ENCODE results near the gene RNF167. TPM values are rescaled to one million over a fixed set of nuclear protein-coding genes. Genes with fewer than 3 reads are reported as not detected.

The RNF167 gene
- polyA plus RNA-seq, 1 donor (not counting 4 experiments of a cell fraction or from before 2014, with no cell fraction given): 101 TPM

DNA sequence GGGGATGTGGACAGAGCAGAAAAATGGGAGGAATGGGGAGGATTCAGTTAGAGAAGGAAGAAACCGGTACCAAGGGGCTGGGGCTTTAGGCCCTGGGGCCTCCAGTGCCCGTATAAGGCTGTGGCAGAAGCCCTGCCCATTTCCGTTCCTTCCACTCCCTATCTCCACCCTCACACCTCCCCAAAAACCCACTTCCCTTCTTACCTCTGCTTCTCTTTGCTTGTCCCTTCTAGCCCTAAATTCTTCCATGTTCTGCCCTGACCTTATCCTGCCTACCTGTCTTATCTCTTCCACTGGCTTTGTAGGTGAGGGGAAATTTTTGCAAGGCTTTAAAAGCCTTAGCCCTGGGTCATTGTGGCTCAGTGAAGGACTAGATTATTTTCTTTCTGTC is 4.1 kb downstream of the RNF167 start:
- dilution Hi-C loops (cut with MboI; ENCODE audit: extremely low pct_ligation_motif_present, low sequenced_read_pairs): loop anchor here (10.0 kb wide), 1 partner anchor 61 kb away; no protein-coding TSS in a partner anchor
- Histone ChIP-seq H3K4me1 (ENCODE audit: control insufficient read depth, extremely low read depth, insufficient read depth, low read length) (peaks cover 39% of the 10 kb centered on the region), H2AFZ (ENCODE audit: control insufficient read depth, low read length) (no peak overlapping the region), H3K9me1 (ENCODE audit: control insufficient read depth, extremely low read depth, insufficient read depth, low read length) (no peaks in the 10 kb centered on the region), H3K27ac (ENCODE audit: control insufficient read depth, insufficient read depth, low read length) (peak overlapping the region; percentile 91), H3K79me2 (ENCODE audit: control insufficient read depth, insufficient read depth, low read length) (peaks cover 65% of the 10 kb centered on the region), H3K4me3 (ENCODE audit: control insufficient read depth in 2 of 3, extremely low read depth in 1 of 3, insufficient read depth in 2 of 3, low read depth in 1 of 3, low read length in 3 of 3) (peak overlapping the region in 2 of 3 experiments; percentile 25 to 97), H3K9me3 (ENCODE audit: control insufficient read depth, low read depth, low read length) (no peaks in the 10 kb centered on the region), H4K20me1 (ENCODE audit: control insufficient read depth, extremely low read depth, insufficient read depth, low read length) (peaks cover 15% of the 10 kb centered on the region), H3K27me3 (ENCODE audit: control insufficient read depth, extremely low read depth, insufficient read depth, low read length) (no peaks in the 10 kb centered on the region), H3K9ac (ENCODE audit: control insufficient read depth, extremely low read depth, insufficient read depth, low read length) (peak overlapping the region; percentile 94), H3K36me3 (ENCODE audit: control insufficient read depth in 2 of 2, extremely low read depth in 1 of 2, insufficient read depth in 2 of 2, low read length in 2 of 2) (peaks cover 27 to 34% of the 10 kb centered on the region in 2 experiments), H3K4me2 (ENCODE audit: control insufficient read depth, extremely low read depth, insufficient read depth, low read depth, low read length) (peak overlapping the region; percentile 100)
- DNase-seq (ENCODE audit: low read depth, low spot score) (no peak), FAIRE-seq (peak; percentile 56)
- no peak for TF ChIP-seq EZH2 (IDR thresholded peaks at IDR 0.05; ENCODE audit: low read length)
- TF ChIP-seq, protein P1, sequence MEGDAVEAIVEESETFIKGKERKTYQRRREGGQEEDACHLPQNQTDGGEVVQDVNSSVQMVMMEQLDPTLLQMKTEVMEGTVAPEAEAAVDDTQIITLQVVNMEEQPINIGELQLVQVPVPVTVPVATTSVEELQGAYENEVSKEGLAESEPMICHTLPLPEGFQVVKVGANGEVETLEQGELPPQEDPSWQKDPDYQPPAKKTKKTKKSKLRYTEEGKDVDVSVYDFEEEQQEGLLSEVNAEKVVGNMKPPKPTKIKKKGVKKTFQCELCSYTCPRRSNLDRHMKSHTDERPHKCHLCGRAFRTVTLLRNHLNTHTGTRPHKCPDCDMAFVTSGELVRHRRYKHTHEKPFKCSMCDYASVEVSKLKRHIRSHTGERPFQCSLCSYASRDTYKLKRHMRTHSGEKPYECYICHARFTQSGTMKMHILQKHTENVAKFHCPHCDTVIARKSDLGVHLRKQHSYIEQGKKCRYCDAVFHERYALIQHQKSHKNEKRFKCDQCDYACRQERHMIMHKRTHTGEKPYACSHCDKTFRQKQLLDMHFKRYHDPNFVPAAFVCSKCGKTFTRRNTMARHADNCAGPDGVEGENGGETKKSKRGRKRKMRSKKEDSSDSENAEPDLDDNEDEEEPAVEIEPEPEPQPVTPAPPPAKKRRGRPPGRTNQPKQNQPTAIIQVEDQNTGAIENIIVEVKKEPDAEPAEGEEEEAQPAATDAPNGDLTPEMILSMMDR (optimal IDR thresholded peaks at IDR 0.05 in 1 of 3, IDR thresholded peaks at IDR 0.05 in 1 of 3, conservative IDR thresholded peaks at IDR 0.05 in 1 of 3; ENCODE audit: extremely low read depth in 1 of 3, insufficient read depth in 2 of 3, low read length in 3 of 3): no peak

DNA sequence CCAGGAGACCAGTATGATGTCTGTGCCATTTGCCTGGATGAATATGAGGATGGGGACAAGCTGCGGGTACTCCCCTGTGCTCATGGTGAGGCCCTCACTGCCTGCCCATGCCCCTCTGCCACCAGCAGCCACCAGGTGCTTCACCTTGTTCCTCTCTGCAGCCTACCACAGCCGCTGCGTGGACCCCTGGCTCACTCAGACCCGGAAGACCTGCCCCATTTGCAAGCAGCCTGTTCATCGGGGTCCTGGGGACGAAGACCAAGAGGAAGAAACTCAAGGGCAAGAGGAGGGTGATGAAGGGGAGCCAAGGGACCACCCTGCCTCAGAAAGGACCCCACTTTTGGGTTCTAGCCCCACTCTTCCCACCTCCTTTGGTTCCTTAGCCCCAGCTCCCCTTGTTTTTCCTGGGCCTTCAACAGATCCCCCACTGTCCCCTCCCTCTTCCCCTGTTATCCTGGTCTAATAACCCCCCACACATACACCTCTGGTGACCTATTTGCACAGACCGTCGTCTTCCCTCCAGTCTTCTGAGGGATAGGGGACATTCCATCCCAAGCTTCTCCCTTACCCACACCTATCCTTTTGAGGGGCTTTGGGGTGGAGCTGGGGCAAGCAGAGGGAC is 4.6 kb downstream of the RNF167 start:
- FAIRE-seq (no peak), DNase-seq (ENCODE audit: low read depth, low spot score) (no peak)
- H2AFZ ChIP-seq (ENCODE audit: control insufficient read depth, low read length): no peak overlapping the region
- peaks cover 15% of the 10 kb centered on the region for H4K20me1 ChIP-seq (ENCODE audit: control insufficient read depth, extremely low read depth, insufficient read depth, low read length)
- peaks cover 27 to 34% of the 10 kb centered on the region in 2 experiments for H3K36me3 ChIP-seq (ENCODE audit: control insufficient read depth in 2 of 2, extremely low read depth in 1 of 2, insufficient read depth in 2 of 2, low read length in 2 of 2)
- peaks cover 39% of the 10 kb centered on the region for H3K4me1 ChIP-seq (ENCODE audit: control insufficient read depth, extremely low read depth, insufficient read depth, low read length)
- H3K9me3 ChIP-seq (ENCODE audit: control insufficient read depth, low read depth, low read length): no peaks in the 10 kb centered on the region
- peak overlapping the region in 2 of 3 experiments; percentile 25 to 97 for H3K4me3 ChIP-seq (ENCODE audit: control insufficient read depth in 2 of 3, extremely low read depth in 1 of 3, insufficient read depth in 2 of 3, low read depth in 1 of 3, low read length in 3 of 3)
- no peak for TF ChIP-seq EZH2 (IDR thresholded peaks at IDR 0.05; ENCODE audit: low read length)
- TF ChIP-seq, protein P1 (optimal IDR thresholded peaks at IDR 0.05 in 1 of 3, IDR thresholded peaks at IDR 0.05 in 1 of 3, conservative IDR thresholded peaks at IDR 0.05 in 1 of 3; ENCODE audit: extremely low read depth in 1 of 3, insufficient read depth in 2 of 3, low read length in 3 of 3): no peak
- H3K9me1 ChIP-seq (ENCODE audit: control insufficient read depth, extremely low read depth, insufficient read depth, low read length): no peaks in the 10 kb centered on the region
- H3K9ac ChIP-seq (ENCODE audit: control insufficient read depth, extremely low read depth, insufficient read depth, low read length): peak overlapping the region; percentile 94
- no peaks in the 10 kb centered on the region for H3K27me3 ChIP-seq (ENCODE audit: control insufficient read depth, extremely low read depth, insufficient read depth, low read length)
- H3K4me2 ChIP-seq (ENCODE audit: control insufficient read depth, extremely low read depth, insufficient read depth, low read depth, low read length): peak overlapping the region; percentile 100
- dilution Hi-C loops (cut with MboI; ENCODE audit: extremely low pct_ligation_motif_present, low sequenced_read_pairs): loop anchor here (10.0 kb wide), 1 partner anchor 60 kb away; no protein-coding TSS in a partner anchor
- peaks cover 61% of the 10 kb centered on the region for H3K79me2 ChIP-seq (ENCODE audit: control insufficient read depth, insufficient read depth, low read length)
- peak overlapping the region; percentile 91 for H3K27ac ChIP-seq (ENCODE audit: control insufficient read depth, insufficient read depth, low read length)

All from keratinocyte (primary cell).